Urothelium cell line (cell line): ENCODE data around the gene EFNA5.

Experiments used
- DNase-seq: peaks from one replicate; pipeline ENCODE4 v3.0.0; 2011; ENCODE audit warnings: low spot score, mixed read lengths
- FAIRE-seq: peaks from 2 replicates; lab custom pipeline; 2011; peaks lifted over from hg19 to GRCh38; lab: Jason Lieb, UNC

EFNA5 gene

GRCh38 chr5:107531308-107531707, 139.4 kb downstream of the EFNA5 start:
- no peak for DNase-seq
- FAIRE-seq: no peak

GRCh38 chr5:107529618-107530017, 141.1 kb downstream of the EFNA5 start:
- DNase-seq (no peak), FAIRE-seq (no peak)

GRCh38 chr5:107526270-107526937, 144.3 kb downstream of the EFNA5 start:
- FAIRE-seq: no peak
- no peak for DNase-seq

- FAIRE-seq (no peak), DNase-seq (no peak)
These were observed 146.6 kb downstream of the EFNA5 start for GRCh38 chr5:107524111-107524510.

- DNase-seq: no peak
- FAIRE-seq: no peak
These were observed 147.6 kb downstream of the EFNA5 start for GRCh38 chr5:107523029-107523680.

- no peak for DNase-seq
- FAIRE-seq: no peak
These were observed 148.3 kb downstream of the EFNA5 start for GRCh38 chr5:107522456-107522855.

GRCh38 chr5:107519900-107520354, 150.8 kb downstream of the EFNA5 start:
- FAIRE-seq (no peak), DNase-seq (peak; percentile 44)

GRCh38 chr5:107518616-107519015, 152.1 kb downstream of the EFNA5 start:
- no peak for FAIRE-seq
- no peak for DNase-seq

- no peak for FAIRE-seq
- DNase-seq: no peak
These were observed 152.5 kb downstream of the EFNA5 start for GRCh38 chr5:107518190-107518589.

- no peak for DNase-seq
- no peak for FAIRE-seq
These were observed 153.3 kb downstream of the EFNA5 start for GRCh38 chr5:107517185-107518033.

- no peak for FAIRE-seq
- no peak for DNase-seq
These were observed 154.1 kb downstream of the EFNA5 start for GRCh38 chr5:107516452-107517184.

GRCh38 chr5:107515521-107516080, 155.1 kb downstream of the EFNA5 start:
- DNase-seq (no peak), FAIRE-seq (no peak)

GRCh38 chr5:107514305-107514704, 156.4 kb downstream of the EFNA5 start:
- FAIRE-seq (peak; percentile 42), DNase-seq (peak; percentile 44)

GRCh38 chr5:107513337-107514085, 157.2 kb downstream of the EFNA5 start:
- no peak for FAIRE-seq
- no peak for DNase-seq

GRCh38 chr5:107512029-107512428, 158.7 kb downstream of the EFNA5 start:
- FAIRE-seq: no peak

GRCh38 chr5:107510125-107510524, 160.6 kb downstream of the EFNA5 start:
- FAIRE-seq: no peak
- DNase-seq: no peak

More at GRCh38 chr5:107512029-107512428, 158.7 kb downstream of the EFNA5 start:
- DNase-seq: no peak

- DNase-seq (no peak), FAIRE-seq (no peak)
These were observed 162.6 kb downstream of the EFNA5 start for GRCh38 chr5:107508097-107508496.

GRCh38 chr5:107505763-107506534, 164.8 kb downstream of the EFNA5 start:
- FAIRE-seq: no peak
- no peak for DNase-seq

- FAIRE-seq (no peak), DNase-seq (no peak)
These were observed 166.3 kb downstream of the EFNA5 start for GRCh38 chr5:107504424-107504823.
